SK-N-SH (cell line): ENCODE data around the gene RAD23A. TPM values are rescaled to one million over a fixed set of nuclear protein-coding genes. Genes with fewer than 3 reads are reported as not detected.

ENCODE experiments used
- CTCF ChIA-PET: fragments of 300-600, 350-600 bp; formaldehyde crosslinking; extraction: SDS; loops from one replicate; lab custom pipeline; 2021; lab: Yijun Ruan, JAX
- POLR2A ChIA-PET: fragments of 350-600 bp; sonication (Branson Sonifier 250); formaldehyde crosslinking; extraction: SDS; loops from one replicate; lab custom pipeline; 2020; ENCODE audit warnings: antibody characterized with exemption, inconsistent platforms; lab: Yijun Ruan, JAX
- DNase-seq: peaks from one replicate; pipeline ENCODE4 v3.0.0; 2012
- H2AFZ ChIP-seq: fragments of 200-600 bp; sonication (generic); 2 replicates; pipeline ENCODE4 v1.8.1; 2016; ENCODE audit warnings: antibody characterized with exemption, mild to moderate bottlenecking, low read depth
- H3F3A ChIP-seq: fragments of 200-600 bp; sonication (generic); replicated peaks from 2 replicates; pipeline ENCODE3; 2016; ENCODE audit warnings: antibody characterized with exemption, mild to moderate bottlenecking; ENCODE audit not compliant: insufficient read depth
- H3K27ac ChIP-seq, 2 experiments: fragments of 200-500 bp in 1 of 2; fragments of 200-600 bp in 1 of 2; sonication (Bioruptor generic) in 1 of 2; sonication (generic), shearing (Covaris generic) in 1 of 2; 2 replicates each; pipeline versions ENCODE4 v1.5.1 to v1.6.1; 2014 to 2016; ENCODE audit warnings: low read depth in 2 of 2, inconsistent platforms in 1 of 2, low read length in 1 of 2, mild to moderate bottlenecking in 1 of 2, mixed read lengths in 1 of 2
- H3K27me3 ChIP-seq: fragments of 200-600 bp; sonication (generic), shearing (Covaris generic); 2 replicates; pipeline ENCODE4 v1.6.1; 2016; ENCODE audit warnings: mixed run types; ENCODE audit not compliant: insufficient read depth
- H3K36me3 ChIP-seq, 2 experiments: fragments of 200-500 bp in 1 of 2; fragments of 200-600 bp in 1 of 2; sonication (Bioruptor generic) in 1 of 2; sonication (generic) in 1 of 2; replicated peaks in 1 of 2; 2 replicates each; pipeline versions ENCODE3 to v1.5.1; 2014 to 2016; ENCODE audit warnings: low read length in 1 of 2, mild to moderate bottlenecking in 1 of 2; ENCODE audit not compliant: insufficient read depth in 2 of 2, control insufficient read depth in 1 of 2
- H3K4me1 ChIP-seq, 2 experiments: fragments of 200-500 bp in 1 of 2; fragments of 200-600 bp in 1 of 2; sonication (Bioruptor generic) in 1 of 2; sonication (generic), shearing (Covaris generic) in 1 of 2; 2 replicates each; pipeline versions ENCODE4 v1.5.1 to v1.6.1; 2014 to 2016; ENCODE audit warnings: low read depth in 1 of 2, low read length in 1 of 2, mixed run types in 1 of 2; ENCODE audit not compliant: insufficient read depth in 2 of 2, control insufficient read depth in 1 of 2
- H3K4me2 ChIP-seq: fragments of 200-600 bp; sonication (generic), shearing (Covaris generic); 2 replicates; pipeline ENCODE4 v1.6.1; 2017; ENCODE audit warnings: mixed run types
- H3K4me3 ChIP-seq, 2 experiments: fragments of 200-500 bp in 1 of 2; fragments of 200-600 bp in 1 of 2; sonication (Bioruptor generic) in 1 of 2; sonication (generic), shearing (Covaris generic) in 1 of 2; 2 replicates each; pipeline versions ENCODE4 v1.5.1 to v1.8.1; 2014 to 2016; ENCODE audit warnings: low read depth in 2 of 2, inconsistent platforms in 1 of 2, low read length in 1 of 2, mild to moderate bottlenecking in 1 of 2, mixed read lengths in 1 of 2, moderate library complexity in 1 of 2
- H3K79me2 ChIP-seq: fragments of 200-600 bp; sonication (generic); 2 replicates; pipeline ENCODE4 v1.8.1; 2017; ENCODE audit warnings: mild to moderate bottlenecking; ENCODE audit not compliant: insufficient read depth
- H3K9ac ChIP-seq: fragments of 200-600 bp; sonication (generic); 2 replicates; pipeline ENCODE4 v1.6.1; 2017; ENCODE audit warnings: mixed run types
- H3K9me2 ChIP-seq: fragments of 200-600 bp; sonication (generic); 2 replicates; pipeline ENCODE4 v1.6.1; 2017; ENCODE audit warnings: mixed run types
- H3K9me3 ChIP-seq: fragments of 200-600 bp; sonication (generic); 2 replicates; pipeline ENCODE4 v1.6.1; 2017; ENCODE audit warnings: mixed run types, mild to moderate bottlenecking, moderate library complexity
- H4K20me1 ChIP-seq: fragments of 200-600 bp; sonication (generic); 2 replicates; pipeline ENCODE4 v1.6.1; 2017; ENCODE audit warnings: mild to moderate bottlenecking, mixed run types; ENCODE audit not compliant: insufficient read depth
- CHD2 ChIP-seq: fragments of 150-350 bp; IDR thresholded peaks from 2 replicates; pipeline ENCODE4 v1.6.1; 2018; ENCODE audit warnings: low read length; ENCODE audit not compliant: partially characterized antibody
- CTCF ChIP-seq: fragments of 200-600 bp; sonication (generic); IDR thresholded peaks from 2 replicates; pipeline ENCODE4 v1.6.1; 2017; ENCODE audit warnings: antibody characterized with exemption, mild to moderate bottlenecking, moderate library complexity
- ELF1 ChIP-seq: IDR thresholded peaks from 2 replicates; pipeline ENCODE4 v1.4.0; 2012
- FOSL2 ChIP-seq: IDR thresholded peaks from 2 replicates; pipeline ENCODE4 v1.4.0; 2012; ENCODE audit warnings: low read depth, mild to moderate bottlenecking, moderate library complexity, borderline replicate concordance
- FOXJ3 ChIP-seq: sonication (generic); formaldehyde crosslinking; IDR thresholded peaks from 2 replicates; pipeline ENCODE4 v1.5.1; 2020; ENCODE audit warnings: mild to moderate bottlenecking, missing genetic modification reagents
- IRF3 ChIP-seq: fragments of 150-350 bp; IDR thresholded peaks from 2 replicates; pipeline ENCODE4 v1.6.1; 2016; ENCODE audit warnings: mild to moderate bottlenecking, low read depth, low read length
- JUND ChIP-seq: IDR thresholded peaks from 2 replicates; pipeline ENCODE4 v1.4.0; 2012
- MAX ChIP-seq: IDR thresholded peaks from 2 replicates; pipeline ENCODE4 v1.4.0; 2012; ENCODE audit warnings: low read depth
- MXI1 ChIP-seq: IDR thresholded peaks from 2 replicates; pipeline ENCODE4 v1.6.1; 2012; ENCODE audit warnings: mild to moderate bottlenecking, low read depth, low read length, improper control_type of control experiment
- PBX3 ChIP-seq: IDR thresholded peaks from 2 replicates; pipeline ENCODE4; 2012
- RAD21 ChIP-seq: IDR thresholded peaks from 2 replicates; pipeline ENCODE4 v1.6.1; 2012; ENCODE audit warnings: mild to moderate bottlenecking, low read length
- REST ChIP-seq: IDR thresholded peaks from 2 replicates; pipeline ENCODE4 v1.6.1; 2012; ENCODE audit warnings: mild to moderate bottlenecking, low read depth, low read length, moderate library complexity
- SIN3A ChIP-seq: IDR thresholded peaks from 2 replicates; pipeline ENCODE4 v1.6.1; 2012; ENCODE audit warnings: low read depth, mild to moderate bottlenecking, low read length, moderate library complexity, borderline replicate concordance
- SMC3 ChIP-seq: IDR thresholded peaks from 2 replicates; pipeline ENCODE4 v1.6.1; 2012; ENCODE audit warnings: low read depth, low read length, improper control_type of control experiment
- TCF12 ChIP-seq: IDR thresholded peaks from 2 replicates; pipeline ENCODE4 v1.4.0; 2012
- TEAD4 ChIP-seq: IDR thresholded peaks from 2 replicates; pipeline ENCODE4 v1.4.0; 2012; ENCODE audit warnings: mild to moderate bottlenecking, borderline replicate concordance; ENCODE audit not compliant: insufficient read depth
- USF1 ChIP-seq: IDR thresholded peaks from 2 replicates; pipeline ENCODE4 v1.4.0; 2012; ENCODE audit warnings: low read depth, borderline replicate concordance
- USF2 ChIP-seq: fragments of 150-350 bp; IDR thresholded peaks from 2 replicates; pipeline ENCODE4 v1.6.1; 2017; ENCODE audit warnings: antibody characterized with exemption, low read length, low read depth, borderline replicate concordance
- YY1 ChIP-seq: IDR thresholded peaks from 2 replicates; pipeline ENCODE4 v1.4.0; 2012; ENCODE audit warnings: low read depth, mild to moderate bottlenecking
- WGBS: methylation state at CpG from one replicate; pipeline ENCODE4 v1.1.6; 2017; ENCODE audit warnings: low lambda C conversion rate; 5-methylcytosine and 5-hydroxymethylcytosine counted together
- polyA plus RNA-seq, 3 experiments: library from polyadenylated mRNA; depleted of rRNA; stranded (reverse); fragments of >200 nt; gene quantifications; 2 replicates each; pipeline ENCODE4 v1.2.3, GENCODE V29; 2012

The RAD23A gene
- polyA plus RNA-seq, 1 of the 3 experiments (the other 2 are of a cell fraction), result 116 TPM

GRCh38 chr19:12922959-12923358 lies 22.7 kb upstream of the RAD23A start (continued):
- TF ChIP-seq IRF3, result no peak

- no peak overlapping the region for H3K27ac ChIP-seq
- peaks cover 27 to 49% of the 10 kb centered on the region in 2 experiments for H3K36me3 ChIP-seq
- no peak overlapping the region for H2AFZ ChIP-seq
- CTCF ChIA-PET, result interaction anchor here (0.7 to 1.3 kb wide), 4 partner anchors 10 to 77 kb away, joined by 3 to 4 read pairs (median 3); no protein-coding TSS in a partner anchor
- H3K79me2 ChIP-seq, result peaks cover 8% of the 10 kb centered on the region; the same call in 1 of the 2 replicates
- no peaks in the 10 kb centered on the region for H3K9me2 ChIP-seq
- H4K20me1 ChIP-seq, result no peaks in the 10 kb centered on the region
- H3K27me3 ChIP-seq, result no peaks in the 10 kb centered on the region
- no peaks in the 10 kb centered on the region for H3K4me1 ChIP-seq
- no peak for TF ChIP-seq YY1
- no peak for TF ChIP-seq FOXJ3 (CRISPR knock-in tag)
- TF ChIP-seq RAD21, result no peak
- no peak for TF ChIP-seq IRF3
- no peak for TF ChIP-seq CHD2
- TF ChIP-seq CTCF, result no peak
- TF ChIP-seq TEAD4, result no peak
- TF ChIP-seq MXI1, result no peak
- no peak for TF ChIP-seq TCF12
- TF ChIP-seq PBX3, result no peak
- no peak for TF ChIP-seq USF1
- no peak for TF ChIP-seq USF2
- no peak for TF ChIP-seq ELF1
- TF ChIP-seq SMC3, result no peak
- no peak for TF ChIP-seq REST
- TF ChIP-seq MAX, result no peak
- no peak for TF ChIP-seq SIN3A
- TF ChIP-seq JUND, result no peak
- TF ChIP-seq FOSL2, result no peak
- H3F3A ChIP-seq, result peaks cover 21% of the 10 kb centered on the region
- POLR2A ChIA-PET, result interaction anchor here (1.0 kb wide), 1 partner anchor 9 kb away, joined by 3 read pairs; the partner anchor contains the start of gene FARSA
- DNase-seq, result no peak
- no peak overlapping the region for H3K4me3 ChIP-seq
- WGBS, result 91% methylated on average over 20 of the region's 29 CpGs
- H3K9ac ChIP-seq, result no peak overlapping the region
- no peaks in the 10 kb centered on the region for H3K9me3 ChIP-seq
- no peak overlapping the region for H3K4me2 ChIP-seq
These were observed 20.9 kb upstream of the RAD23A start for GRCh38 chr19:12924621-12925310.
